Measurements from ENCODE around the gene GJA4.

GRCh38 chr1:34787461-34788420, 5.1 kb upstream of the GJA4 start:
- no peak for TF ChIP-seq CHD1 (IDR thresholded peaks at IDR 0.05; ENCODE audit: low read depth, low read length)
- no peak for TF ChIP-seq EZH2 (IDR thresholded peaks at IDR 0.05; ENCODE audit: low read depth, low read length, severe bottlenecking)
- peak; percentile 71 to 84 (median 78) for TF ChIP-seq CTCF (IDR thresholded peaks at IDR 0.05; ENCODE audit: control extremely low read depth in 1 of 3, insufficient read depth in 1 of 3, low read depth in 1 of 3, low read length in 3 of 3)
- no peak for TF ChIP-seq MAX (IDR thresholded peaks at IDR 0.05)
- peak; percentile 66 to 73 for TF ChIP-seq RAD21 (IDR thresholded peaks at IDR 0.05 in 1 of 2, conservative IDR thresholded peaks at IDR 0.05 in 1 of 2; ENCODE audit: low read depth in 2 of 2, low read length in 2 of 2)
- TF ChIP-seq SIN3A (conservative IDR thresholded peaks at IDR 0.05 in 1 of 2, IDR thresholded peaks at IDR 0.05 in 1 of 2; ENCODE audit: low read depth in 1 of 2, low read length in 2 of 2), result no peak
- no peak for TF ChIP-seq TAF1 (IDR thresholded peaks at IDR 0.05; ENCODE audit: low read depth, low read length)
- TF ChIP-seq SUZ12 (IDR thresholded peaks at IDR 0.05; ENCODE audit: low read length), result no peak
- no peak for TF ChIP-seq JUND (IDR thresholded peaks at IDR 0.05; ENCODE audit: low read length)
- no peak for TF ChIP-seq EP300 (IDR thresholded peaks at IDR 0.05; ENCODE audit: borderline replicate concordance in 1 of 2, low read depth in 2 of 2, low read length in 2 of 2)
- TF ChIP-seq BCL11A (IDR thresholded peaks at IDR 0.05; ENCODE audit: low read depth in 2 of 2, low read length in 2 of 2), result no peak
